ENCODE results near the gene CACNA2D4.

GRCh38 chr12:1823237-1823636 lies 95.2 kb downstream of the CACNA2D4 start:
- TF ChIP-seq POLR2AphosphoS5 (IDR thresholded peaks at IDR 0.05) (no peak), POLR2A (IDR thresholded peaks at IDR 0.05) (no peak)

Data from sigmoid colon (tissue), 4 donors.